Right lobe of liver (tissue), 6 donors: ENCODE results near the gene RNF208. TPM values are rescaled to one million over a fixed set of nuclear protein-coding genes. Genes with fewer than 3 reads are reported as not detected.

ENCODE experiments used
- ATAC-seq, 4 donors: fragments of 200-7000 bp; cut with Tn5 transposase; one replicate each; pipeline ENCODE4 v1.9.1; 2020; ENCODE audit warnings: mild to moderate bottlenecking in 4 of 4, moderate library complexity in 4 of 4
- DNase-seq, 3 donors: peaks; one replicate each; pipeline ENCODE4 v3.0.0-alpha.2; 2020
- H3K27ac ChIP-seq, 3 donors: fragments of 200-600 bp; one replicate each; pipeline ENCODE4 v1.8.0; 2022
- H3K27me3 ChIP-seq, 2 donors: fragments of 200-600 bp; one replicate each; pipeline ENCODE4 v1.8.0; 2022
- H3K36me3 ChIP-seq, 4 donors: fragments of 200-600 bp; sonication (generic) in 1 of 4; one replicate each; pipeline versions ENCODE4 v1.5.1 to v1.8.0; 2017 to 2022; ENCODE audit warnings: control low read depth in 1 of 4
- H3K4me1 ChIP-seq, 4 donors: fragments of 200-600 bp; sonication (generic) in 1 of 4; one replicate each; pipeline versions ENCODE4 v1.5.1 to v1.8.0; 2017 to 2022; ENCODE audit warnings: control low read depth in 1 of 4
- H3K4me3 ChIP-seq, 3 donors: fragments of 200-600 bp; one replicate each; pipeline ENCODE4 v1.8.0; 2022
- H3K9me3 ChIP-seq, 4 donors: fragments of 200-600 bp; sonication (generic) in 1 of 4; one replicate each; pipeline versions ENCODE4 v1.5.1 to v1.8.0; 2017 to 2022; ENCODE audit warnings: control low read depth in 1 of 4
- CTCF ChIP-seq, 4 donors: fragments of 200-600 bp in 3 of 4; fragments of 450-650 bp in 1 of 4; IDR thresholded peaks; one replicate each; pipeline versions ENCODE4 v1.5.1 to v1.8.0; 2016 to 2022; ENCODE audit warnings: antibody characterized with exemption in 4 of 4, mild to moderate bottlenecking in 2 of 4
- POLR2A ChIP-seq: fragments of 450-650 bp; IDR thresholded peaks from one replicate; pipeline ENCODE4 v1.6.1; 2017; ENCODE audit warnings: antibody characterized with exemption, mild to moderate bottlenecking
- WGBS: methylation state at CpG from one replicate; pipeline ENCODE4 v1.1.6; 2018; ENCODE audit warnings: low coverage, low lambda C conversion rate; ENCODE audit not compliant: insufficient coverage; ENCODE audit errors: missing lambda C conversion rate; 5-methylcytosine and 5-hydroxymethylcytosine counted together
- intact Hi-C, 2 donors: fragments of 100-400 bp; cut with DNase I; formaldehyde crosslinking; loops; one replicate each; pipeline versions ENCODE4 v1.11.2 to v1.14.1; 2022
- total RNA-seq, 6 experiments: library from RNA; depleted of rRNA in 2 of 6; stranded (reverse); fragments of >200 nt in 2 of 6; fragmentation: NEBNext Ultra II Directional in 3 of 6; extraction: Animal tissue kit (Norgen Biotek cat#: 25700) in 3 of 6; gene quantifications; one replicate each; pipeline versions ENCODE4 v1.1.0 to v1.2.4, GENCODE V29; 2016 to 2023
- donor health status: DM: no; HTN: yes; CAD: no.
- donor health status: DM: no; HTN: no; CAD: no.
- donor health status: DM: no; HTN: no; CAD: no.
- donor health status: DM: no; HTN: yes; CAD: no.
- donor health status: DM: no; HTN: yes; CAD: no.

The RNF208 gene
- total RNA-seq, 6 experiments from 2014 or later: 3.5 to 12.2 (median 4.5) TPM

- ATAC-seq (no peak), DNase-seq (no peak)
- H3K4me1 ChIP-seq: peaks cover 0 to 25% (median 12%) of the 10 kb centered on the region in 4 donors
- no peak overlapping the region for H3K4me3 ChIP-seq
- H3K36me3 ChIP-seq: peaks cover 0 to 42% (median 15%) of the 10 kb centered on the region in 4 donors
- H3K9me3 ChIP-seq: no peaks in the 10 kb centered on the region
- no peak overlapping the region for H3K27ac ChIP-seq
- intact Hi-C loops: loop anchor here in 1 of 2 donors (10.0 kb wide), 1 partner anchor 50 kb away; the partner anchor contains the start of gene SLC34A3
- 92% methylated on average over 7 of the region's 48 CpGs for whole genome bisulfite sequencing
- no peaks in the 10 kb centered on the region for H3K27me3 ChIP-seq
- TF ChIP-seq CTCF (IDR thresholded peaks at IDR 0.05) (no peak), POLR2A (no peak)
These were observed 37.0 kb downstream of the RNF208 start for GRCh38 chr9:137184881-137185660.

GRCh38 chr9:137183980-137184595, 38.0 kb downstream of the RNF208 start:
- 88% methylated on average over 13 of the region's 27 CpGs for WGBS
- TF ChIP-seq CTCF (IDR thresholded peaks at IDR 0.05): no peak
- TF ChIP-seq POLR2A: no peak
- Histone ChIP-seq H3K4me3 (no peak overlapping the region), H3K4me1 (peaks cover 0 to 15% (median 7%) of the 10 kb centered on the region in 4 donors), H3K27me3 (no peaks in the 10 kb centered on the region), H3K36me3 (peaks cover 0 to 42% (median 20%) of the 10 kb centered on the region in 4 donors), H3K9me3 (no peaks in the 10 kb centered on the region), H3K27ac (no peak overlapping the region)
- intact Hi-C loops: loop anchor here in 1 of 2 donors (10.0 kb wide), 1 partner anchor 51 kb away; the partner anchor contains the start of gene SLC34A3
- ATAC-seq (no peak), DNase-seq (no peak)

DNA sequence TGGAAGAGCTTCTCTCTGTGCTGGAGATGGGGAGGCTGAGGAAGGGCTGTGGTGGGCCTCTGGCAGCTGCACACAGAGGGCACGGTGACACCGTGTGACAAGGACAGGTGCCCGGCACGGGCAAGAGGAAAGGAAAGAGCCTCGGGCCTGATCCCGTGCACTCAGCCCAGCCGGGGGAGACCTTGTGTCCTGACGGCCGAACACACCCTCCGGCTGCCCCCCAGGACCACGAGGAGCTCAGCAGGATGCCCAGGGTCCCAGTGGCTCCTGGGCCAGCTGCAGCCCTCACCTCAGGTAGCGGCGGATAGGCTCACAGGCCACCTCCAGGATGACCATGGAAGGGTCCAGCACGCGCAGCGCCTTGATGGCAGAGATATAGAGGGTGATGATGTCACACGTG, 39.2 kb downstream of the RNF208 start:
- no peaks in the 10 kb centered on the region for H3K9me3 ChIP-seq
- peaks cover 0 to 42% (median 20%) of the 10 kb centered on the region in 4 donors for H3K36me3 ChIP-seq
- no peak for ATAC-seq
- WGBS: 87% methylated on average over 6 of the region's 17 CpGs
- peaks cover 0 to 15% (median 7%) of the 10 kb centered on the region in 4 donors for H3K4me1 ChIP-seq
- no peak overlapping the region for H3K27ac ChIP-seq
- DNase-seq: no peak
- TF ChIP-seq CTCF (IDR thresholded peaks at IDR 0.05): no peak
- TF ChIP-seq POLR2A: no peak
- intact Hi-C loops: loop anchor here in 1 of 2 donors (10.0 kb wide), 1 partner anchor 52 kb away; the partner anchor contains the start of gene SLC34A3
- no peak overlapping the region for H3K4me3 ChIP-seq
- no peaks in the 10 kb centered on the region for H3K27me3 ChIP-seq

DNA sequence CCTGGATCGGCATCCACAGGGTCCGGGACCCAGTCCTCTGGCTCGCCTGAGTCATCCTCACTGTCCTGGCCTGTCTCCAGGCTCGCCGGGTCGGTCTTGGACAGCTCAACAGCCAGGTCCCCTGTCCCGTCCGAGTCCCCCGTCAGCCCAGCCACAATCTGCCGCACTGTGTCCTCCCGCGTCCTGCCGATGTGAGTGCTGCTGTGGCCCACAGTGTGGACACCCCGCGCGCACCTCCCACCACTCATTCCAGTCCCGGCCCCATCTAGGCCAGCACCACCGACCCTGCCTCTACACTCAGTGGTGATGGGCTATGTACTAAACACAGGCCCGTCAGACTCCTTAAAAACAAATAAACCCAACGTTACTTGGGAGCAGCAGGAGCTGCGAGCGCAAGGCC, 40.4 kb downstream of the RNF208 start:
- Histone ChIP-seq H3K9me3 (no peaks in the 10 kb centered on the region), H3K4me1 (peaks cover 0 to 3% (median 2%) of the 10 kb centered on the region in 4 donors), H3K4me3 (no peak overlapping the region), H3K27me3 (no peaks in the 10 kb centered on the region), H3K27ac (no peak overlapping the region), H3K36me3 (peaks cover 0 to 42% (median 20%) of the 10 kb centered on the region in 4 donors)
- intact Hi-C loops: loop anchor here in 1 of 2 donors (10.0 kb wide), 1 partner anchor 53 kb away; the partner anchor contains the start of gene SLC34A3
- no peak for DNase-seq
- 72% methylated on average over 5 of the region's 22 CpGs for WGBS
- no peak for TF ChIP-seq POLR2A
- ATAC-seq: no peak

DNA sequence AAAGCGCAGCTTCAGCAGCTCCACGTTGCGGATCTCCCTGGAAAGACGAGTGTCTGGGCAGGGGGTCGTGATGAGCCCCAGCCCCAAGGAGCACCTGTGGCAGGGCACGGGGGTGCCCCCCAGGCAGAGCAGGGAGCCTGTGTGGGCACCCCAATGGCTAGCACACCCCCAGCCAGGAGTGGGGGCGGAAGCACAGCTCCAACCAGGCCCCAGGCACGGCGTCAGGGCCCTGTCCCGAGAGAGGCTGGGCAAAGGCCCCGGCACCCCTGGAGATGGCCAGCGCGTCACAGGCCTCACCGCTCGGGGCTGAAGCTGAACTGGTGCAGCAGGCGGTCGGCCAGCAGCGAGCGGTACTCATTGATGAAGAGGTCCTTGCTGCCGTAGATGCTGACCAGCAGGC, 41.5 kb downstream of the RNF208 start:
- TF ChIP-seq CTCF (IDR thresholded peaks at IDR 0.05) (no peak), POLR2A (no peak)
- Histone ChIP-seq H3K4me3 (no peak overlapping the region), H3K27ac (no peak overlapping the region), H3K9me3 (no peaks in the 10 kb centered on the region), H3K4me1 (no peaks in the 10 kb centered on the region), H3K27me3 (no peaks in the 10 kb centered on the region), H3K36me3 (peaks cover 0 to 36% (median 17%) of the 10 kb centered on the region in 4 donors)
- no peak for DNase-seq
- intact Hi-C loops: loop anchor here in 1 of 2 donors (10.0 kb wide), 1 partner anchor 54 kb away; the partner anchor contains the start of gene SLC34A3
- no CpG with 5 or more reads among the region's 20 CpGs for WGBS
- ATAC-seq: no peak
